ENCODE results near the gene TCERG1L.

DNA sequence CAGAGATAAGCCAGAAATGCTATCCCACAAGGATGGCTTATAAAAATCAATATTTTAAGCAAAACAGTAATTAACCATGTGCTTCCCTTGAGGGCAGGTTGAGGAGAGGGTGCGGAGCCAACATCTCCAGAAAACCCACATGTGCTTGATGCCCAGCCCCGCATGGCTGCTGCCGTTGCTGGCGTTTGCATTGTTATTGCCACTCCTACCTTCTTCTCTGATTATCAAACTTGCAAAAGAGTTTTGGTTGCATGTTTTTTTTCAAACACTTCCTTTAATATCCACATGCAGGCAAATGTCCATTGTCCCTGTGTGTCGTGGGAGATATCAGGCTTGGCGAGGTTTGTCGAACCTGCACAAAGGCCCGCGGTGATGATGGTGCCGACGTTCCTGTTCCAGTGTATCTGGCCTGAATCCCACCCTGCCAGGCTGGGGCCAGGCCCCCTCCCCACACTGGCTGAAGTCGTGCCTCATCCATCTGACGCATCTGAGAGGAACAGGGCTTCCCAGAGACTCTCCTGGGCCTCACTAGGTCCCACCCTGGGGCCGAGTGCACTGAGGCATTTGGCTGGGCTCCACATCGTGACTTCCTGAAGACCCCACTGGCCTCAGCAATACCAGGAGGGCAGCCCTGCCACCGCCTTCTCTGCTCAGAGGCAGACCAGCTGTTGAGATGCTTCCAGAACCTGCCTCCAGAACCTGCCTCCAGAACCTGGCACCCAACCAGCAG lies 40.9 kb downstream of the TCERG1L start:
- TF ChIP-seq, protein P1, sequence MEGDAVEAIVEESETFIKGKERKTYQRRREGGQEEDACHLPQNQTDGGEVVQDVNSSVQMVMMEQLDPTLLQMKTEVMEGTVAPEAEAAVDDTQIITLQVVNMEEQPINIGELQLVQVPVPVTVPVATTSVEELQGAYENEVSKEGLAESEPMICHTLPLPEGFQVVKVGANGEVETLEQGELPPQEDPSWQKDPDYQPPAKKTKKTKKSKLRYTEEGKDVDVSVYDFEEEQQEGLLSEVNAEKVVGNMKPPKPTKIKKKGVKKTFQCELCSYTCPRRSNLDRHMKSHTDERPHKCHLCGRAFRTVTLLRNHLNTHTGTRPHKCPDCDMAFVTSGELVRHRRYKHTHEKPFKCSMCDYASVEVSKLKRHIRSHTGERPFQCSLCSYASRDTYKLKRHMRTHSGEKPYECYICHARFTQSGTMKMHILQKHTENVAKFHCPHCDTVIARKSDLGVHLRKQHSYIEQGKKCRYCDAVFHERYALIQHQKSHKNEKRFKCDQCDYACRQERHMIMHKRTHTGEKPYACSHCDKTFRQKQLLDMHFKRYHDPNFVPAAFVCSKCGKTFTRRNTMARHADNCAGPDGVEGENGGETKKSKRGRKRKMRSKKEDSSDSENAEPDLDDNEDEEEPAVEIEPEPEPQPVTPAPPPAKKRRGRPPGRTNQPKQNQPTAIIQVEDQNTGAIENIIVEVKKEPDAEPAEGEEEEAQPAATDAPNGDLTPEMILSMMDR (IDR thresholded peaks at IDR 0.05), result no peak
- no peak for TF ChIP-seq POLR2A (IDR thresholded peaks at IDR 0.05)
